SU-DHL-6 (cell line): ENCODE measurements around the gene REEP3.

Source experiments
- H2AFZ ChIP-seq: fragments of 200-600 bp; sonication (generic); 2 replicates; pipeline ENCODE4 v1.6.1; 2014; ENCODE audit warnings: low read depth, mild to moderate bottlenecking, moderate library complexity, mixed read lengths, antibody characterized with exemption, low read length; ENCODE audit not compliant: severe bottlenecking
- H3F3A ChIP-seq: fragments of 200-600 bp; shearing (Covaris generic); 2 replicates; pipeline ENCODE4 v1.6.0; 2016; ENCODE audit warnings: antibody characterized with exemption, mild to moderate bottlenecking; ENCODE audit not compliant: insufficient read depth
- H3K27ac ChIP-seq: fragments of 200-600 bp; sonication (generic); 2 replicates; pipeline ENCODE4 v1.5.1; 2016; ENCODE audit warnings: low read depth, mild to moderate bottlenecking, low read length, moderate library complexity, mixed read lengths
- H3K27me3 ChIP-seq: fragments of 200-600 bp; sonication (generic), shearing (Covaris generic); 2 replicates; pipeline ENCODE4 v1.6.0; 2014; ENCODE audit warnings: mild to moderate bottlenecking, low read length
- H3K36me3 ChIP-seq: fragments of 200-600 bp; sonication (generic); 2 replicates; pipeline ENCODE4 v1.6.1; 2014; ENCODE audit warnings: mild to moderate bottlenecking, low read length, mixed read lengths
- H3K4me2 ChIP-seq: fragments of 300-600, 200-600 bp; shearing (Covaris generic), sonication (generic); 2 replicates; pipeline ENCODE4 v1.6.0; 2014; ENCODE audit warnings: low read length, low read depth, mild to moderate bottlenecking; ENCODE audit not compliant: poor library complexity, severe bottlenecking
- H3K4me3 ChIP-seq: fragments of 200-600 bp; sonication (generic); 2 replicates; pipeline ENCODE4 v1.5.1; 2014; ENCODE audit warnings: antibody characterized with exemption, low read length, mild to moderate bottlenecking, mixed read lengths; ENCODE audit not compliant: insufficient read depth, poor library complexity, severe bottlenecking
- H3K79me2 ChIP-seq: fragments of 200-600 bp; sonication (generic); 2 replicates; pipeline ENCODE4 v1.6.1; 2014; ENCODE audit warnings: mild to moderate bottlenecking, low read length, moderate library complexity; ENCODE audit not compliant: insufficient read depth
- H3K9ac ChIP-seq: fragments of 200-600 bp; sonication (generic); 2 replicates; pipeline ENCODE4 v1.7.0; 2014; ENCODE audit warnings: mild to moderate bottlenecking, low read length
- H3K9me2 ChIP-seq: fragments of 200-600 bp; sonication (generic); replicated peaks from 2 replicates; pipeline ENCODE4 v1.6.1; 2014; ENCODE audit warnings: low read length; ENCODE audit not compliant: insufficient read depth
- H3K9me3 ChIP-seq: fragments of 200-600 bp; sonication (generic); 2 replicates; pipeline ENCODE4 v1.6.1; 2014; ENCODE audit warnings: low read length, mixed read lengths; ENCODE audit not compliant: insufficient read depth
- H4K20me1 ChIP-seq: fragments of 200-600 bp; sonication (generic); 2 replicates; pipeline ENCODE4 v1.6.1; 2014; ENCODE audit warnings: low read depth, mild to moderate bottlenecking, antibody characterized with exemption, low read length, moderate library complexity, mixed read lengths
- CTCF ChIP-seq: fragments of 200-600 bp; sonication (generic); IDR thresholded peaks from one replicate; pipeline ENCODE4 v1.5.1; 2017; ENCODE audit warnings: antibody characterized with exemption, mild to moderate bottlenecking, low read length, moderate library complexity; ENCODE audit not compliant: insufficient read depth, poor library complexity, severe bottlenecking
- EZH2phosphoT487 ChIP-seq: fragments of 200-600 bp; sonication (generic), shearing (Covaris generic); conservative IDR thresholded peaks from 2 replicates; pipeline ENCODE4 v1.6.1; 2018; ENCODE audit warnings: mild to moderate bottlenecking, antibody characterized with exemption, low read length, moderate library complexity, mixed read lengths

REEP3 gene

GRCh38 chr10:63672491-63672890, 151.3 kb downstream of the REEP3 start:
- no peak for TF ChIP-seq EZH2phosphoT487
- no peak for TF ChIP-seq CTCF
- H3K27ac ChIP-seq: no peak overlapping the region
- H2AFZ ChIP-seq: no peak overlapping the region
- no peaks in the 10 kb centered on the region for H3F3A ChIP-seq
- no peaks in the 10 kb centered on the region for H3K9me2 ChIP-seq
- no peak overlapping the region for H3K4me2 ChIP-seq
- no peaks in the 10 kb centered on the region for H4K20me1 ChIP-seq
- H3K9ac ChIP-seq: no peak overlapping the region
- H3K4me3 ChIP-seq: no peak overlapping the region
- no peaks in the 10 kb centered on the region for H3K27me3 ChIP-seq
- H3K36me3 ChIP-seq: no peaks in the 10 kb centered on the region
- no peaks in the 10 kb centered on the region for H3K9me3 ChIP-seq
- H3K79me2 ChIP-seq: no peaks in the 10 kb centered on the region

DNA sequence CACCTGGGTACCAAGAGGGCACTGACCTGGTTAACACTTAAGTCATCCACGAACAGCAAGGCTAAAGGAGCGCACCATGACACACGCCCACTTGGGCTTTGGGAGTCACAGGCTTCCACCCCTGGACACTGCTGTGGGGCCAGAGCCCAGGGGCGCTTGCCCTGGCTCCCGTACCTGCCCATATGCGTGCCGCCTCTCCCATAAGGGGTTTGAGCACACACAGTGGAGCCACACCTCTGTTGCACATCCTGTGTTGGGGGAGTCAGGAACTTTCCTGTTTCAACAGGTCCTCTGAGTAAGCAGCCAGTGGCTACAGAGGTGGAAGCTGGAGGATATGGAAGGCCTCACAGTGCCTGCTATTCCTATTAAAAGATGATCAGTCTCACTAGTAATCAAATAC, 152.0 kb downstream of the REEP3 start:
- no peak for TF ChIP-seq CTCF
- no peak for TF ChIP-seq EZH2phosphoT487
- H2AFZ ChIP-seq: no peak overlapping the region
- H3K4me3 ChIP-seq: no peak overlapping the region
- H3K36me3 ChIP-seq: no peaks in the 10 kb centered on the region
- no peaks in the 10 kb centered on the region for H4K20me1 ChIP-seq
- H3K27me3 ChIP-seq: no peaks in the 10 kb centered on the region
- H3K9ac ChIP-seq: no peak overlapping the region
- H3K79me2 ChIP-seq: no peaks in the 10 kb centered on the region
- H3K4me2 ChIP-seq: no peak overlapping the region
- H3F3A ChIP-seq: no peaks in the 10 kb centered on the region
- H3K9me3 ChIP-seq: no peaks in the 10 kb centered on the region
- H3K27ac ChIP-seq: no peak overlapping the region
- no peaks in the 10 kb centered on the region for H3K9me2 ChIP-seq

DNA sequence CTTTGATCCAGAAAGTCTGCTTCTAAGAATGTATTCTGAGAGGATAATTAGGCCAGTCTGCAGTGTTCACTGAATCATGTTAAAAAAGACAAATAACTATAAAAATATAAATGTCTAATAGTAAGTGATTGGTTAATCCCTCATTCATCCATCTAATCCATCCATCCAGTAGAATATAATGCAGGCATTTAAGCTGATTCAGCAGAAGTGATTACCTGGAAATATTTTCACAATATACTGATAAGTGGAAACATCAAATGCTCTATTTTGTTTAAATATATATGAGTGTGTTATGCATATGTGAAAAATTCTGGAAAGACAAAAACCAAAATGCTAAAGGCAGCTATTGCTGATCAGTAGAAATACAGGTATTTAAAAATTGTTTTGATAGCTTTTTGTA, 152.6 kb downstream of the REEP3 start:
- no peaks in the 10 kb centered on the region for H3F3A ChIP-seq
- no peaks in the 10 kb centered on the region for H3K27me3 ChIP-seq
- H2AFZ ChIP-seq: no peak overlapping the region
- no peak overlapping the region for H3K27ac ChIP-seq
- H3K9me3 ChIP-seq: no peaks in the 10 kb centered on the region
- H3K36me3 ChIP-seq: no peaks in the 10 kb centered on the region
- H3K4me3 ChIP-seq: no peak overlapping the region
- no peaks in the 10 kb centered on the region for H3K79me2 ChIP-seq
- TF ChIP-seq EZH2phosphoT487 (no peak), CTCF (no peak)
- H3K4me2 ChIP-seq: no peak overlapping the region
- no peak overlapping the region for H3K9ac ChIP-seq
- no peaks in the 10 kb centered on the region for H4K20me1 ChIP-seq
- H3K9me2 ChIP-seq: no peaks in the 10 kb centered on the region
